HL-60 (cell line): ENCODE measurements around the gene SOX30.

Source experiments
- DNase-seq, 2 experiments: peaks; one replicate each; pipeline ENCODE4 v3.0.0-alpha.2; 2010 to 2020; ENCODE audit warnings: low read depth in 1 of 2, low spot score in 1 of 2
- H3K27ac ChIP-seq: fragments of 250-450 bp; sonication (Bioruptor Pico); replicated peaks from 2 replicates; pipeline ENCODE4 v1.5.1; 2020; ENCODE audit warnings: mild to moderate bottlenecking, moderate library complexity
- H3K27me3 ChIP-seq: fragments of 250-450 bp; sonication (Bioruptor Pico); 2 replicates; pipeline ENCODE4 v1.5.1; 2021; ENCODE audit warnings: mild to moderate bottlenecking, moderate library complexity; ENCODE audit not compliant: insufficient read depth, poor library complexity, severe bottlenecking
- H3K4me3 ChIP-seq: replicated peaks from 2 replicates; pipeline ENCODE4 v1.5.1; 2011; ENCODE audit warnings: mild to moderate bottlenecking, control low read depth, low read length; ENCODE audit not compliant: insufficient read depth
- GABPA ChIP-seq: IDR thresholded peaks from 2 replicates; pipeline ENCODE4 v1.6.1; 2012; ENCODE audit warnings: low read depth
- POLR2AphosphoS5 ChIP-seq: IDR thresholded peaks from 2 replicates; pipeline ENCODE4 v1.6.1; 2012; ENCODE audit warnings: low read depth
- REST ChIP-seq: IDR thresholded peaks from 2 replicates; pipeline ENCODE4 v1.6.1; 2012; ENCODE audit warnings: low read depth; ENCODE audit not compliant: insufficient replicate concordance
- SPI1 ChIP-seq: IDR thresholded peaks from 2 replicates; pipeline ENCODE4 v1.6.1; 2012; ENCODE audit warnings: low read depth, mild to moderate bottlenecking, borderline replicate concordance
- TF ChIP-seq, protein P1 (sequence below): IDR thresholded peaks from one replicate; pipeline ENCODE4 v1.5.1; 2011; ENCODE audit warnings: low read length, control low read depth, inconsistent platforms; ENCODE audit not compliant: insufficient read depth

The SOX30 gene

DNA sequence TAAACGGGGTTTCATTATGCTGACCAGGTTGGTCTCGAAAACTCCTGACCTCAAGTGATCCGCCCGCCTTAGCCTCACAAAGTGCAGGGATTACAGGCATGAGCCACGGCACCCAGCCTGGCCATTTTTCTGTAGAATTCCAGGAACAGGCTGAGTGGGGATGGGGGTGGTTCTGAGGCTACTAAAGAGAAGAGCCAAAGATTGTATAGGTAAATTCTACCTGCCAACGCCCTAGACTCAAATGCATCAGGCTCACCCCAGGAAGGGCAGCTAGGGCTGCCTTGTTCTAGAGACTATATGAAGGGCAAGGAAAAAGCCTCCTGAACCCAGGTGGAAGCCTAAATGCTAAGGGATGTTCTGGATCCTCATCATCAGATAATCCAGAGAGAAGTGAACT lies 17.5 kb upstream of the SOX30 start:
- no peak for DNase-seq

GRCh38 chr5:157668356-157668755 lies 16.1 kb upstream of the SOX30 start:
- DNase-seq, result no peak
- TF ChIP-seq SPI1 (no peak), GABPA (no peak), POLR2AphosphoS5 (no peak), REST (no peak)
- TF ChIP-seq, protein P1, sequence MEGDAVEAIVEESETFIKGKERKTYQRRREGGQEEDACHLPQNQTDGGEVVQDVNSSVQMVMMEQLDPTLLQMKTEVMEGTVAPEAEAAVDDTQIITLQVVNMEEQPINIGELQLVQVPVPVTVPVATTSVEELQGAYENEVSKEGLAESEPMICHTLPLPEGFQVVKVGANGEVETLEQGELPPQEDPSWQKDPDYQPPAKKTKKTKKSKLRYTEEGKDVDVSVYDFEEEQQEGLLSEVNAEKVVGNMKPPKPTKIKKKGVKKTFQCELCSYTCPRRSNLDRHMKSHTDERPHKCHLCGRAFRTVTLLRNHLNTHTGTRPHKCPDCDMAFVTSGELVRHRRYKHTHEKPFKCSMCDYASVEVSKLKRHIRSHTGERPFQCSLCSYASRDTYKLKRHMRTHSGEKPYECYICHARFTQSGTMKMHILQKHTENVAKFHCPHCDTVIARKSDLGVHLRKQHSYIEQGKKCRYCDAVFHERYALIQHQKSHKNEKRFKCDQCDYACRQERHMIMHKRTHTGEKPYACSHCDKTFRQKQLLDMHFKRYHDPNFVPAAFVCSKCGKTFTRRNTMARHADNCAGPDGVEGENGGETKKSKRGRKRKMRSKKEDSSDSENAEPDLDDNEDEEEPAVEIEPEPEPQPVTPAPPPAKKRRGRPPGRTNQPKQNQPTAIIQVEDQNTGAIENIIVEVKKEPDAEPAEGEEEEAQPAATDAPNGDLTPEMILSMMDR, result no peak
- no peak overlapping the region for H3K27ac ChIP-seq
- H3K4me3 ChIP-seq, result no peak overlapping the region
- H3K27me3 ChIP-seq, result peaks cover 28% of the 10 kb centered on the region

More for the DNA sequence above, 17.5 kb upstream of the SOX30 start:
- no peak for TF ChIP-seq REST
- TF ChIP-seq GABPA, result no peak
- no peak for TF ChIP-seq POLR2AphosphoS5
- TF ChIP-seq SPI1, result no peak
- TF ChIP-seq, protein P1, result no peak
- peaks cover 30% of the 10 kb centered on the region for H3K27me3 ChIP-seq
- H3K27ac ChIP-seq, result no peak overlapping the region
- H3K4me3 ChIP-seq, result no peak overlapping the region

GRCh38 chr5:157665467-157666070 lies 13.3 kb upstream of the SOX30 start:
- DNase-seq, result peak in 1 of 2 experiments; percentile 23
- TF ChIP-seq REST (no peak), SPI1 (no peak), POLR2AphosphoS5 (no peak)
- peaks cover 8% of the 10 kb centered on the region for H3K27me3 ChIP-seq
- no peak overlapping the region for H3K4me3 ChIP-seq
- no peak overlapping the region for H3K27ac ChIP-seq
